DLD1 (cell line): ENCODE measurements around the gene MUC20.
"Not testable (repeated sequence)": the region's sequence is repeated elsewhere in the genome, so short reads cannot be mapped to it uniquely, and the experiment has no call there.

Source experiments
- in situ Hi-C: cut with HindIII; loops from 2 replicates; pipeline ENCODE4 v1.10.0; 2017; ENCODE audit warnings: low sequenced_read_pairs

MUC20 gene

DNA sequence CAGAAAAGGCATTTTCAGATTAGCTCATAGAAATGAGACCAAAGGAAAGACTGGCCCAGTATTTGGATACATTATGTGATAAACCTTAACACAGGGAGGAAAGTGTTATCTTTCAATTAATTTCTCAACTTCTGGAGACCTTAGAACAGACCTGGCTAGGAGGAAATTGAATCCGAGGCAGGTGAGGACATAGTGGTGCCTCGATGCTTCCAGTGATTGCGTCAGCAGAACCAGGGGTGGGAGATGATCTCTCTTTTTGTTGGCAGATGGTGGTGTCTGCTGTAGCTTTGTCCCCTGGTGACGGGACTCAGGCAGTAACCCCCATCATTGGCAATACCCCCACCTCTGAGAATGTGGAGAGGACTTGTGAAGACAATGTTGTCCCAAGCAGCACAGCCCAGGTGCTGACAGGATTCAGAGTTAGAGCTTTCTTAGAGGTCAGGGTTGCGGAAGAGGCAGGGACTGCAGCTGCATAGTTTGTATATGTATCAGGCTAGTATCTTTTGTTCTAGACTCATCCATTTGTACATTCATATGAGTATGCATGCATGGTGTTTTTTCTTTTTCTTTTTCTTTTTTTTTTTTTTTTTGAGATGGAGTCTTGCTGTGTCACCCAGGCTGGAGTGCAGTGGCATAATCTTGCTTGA is 27.9 kb upstream of the MUC20 start:
- in situ Hi-C loops, result no loop called here

GRCh38 chr3:195693428-195694216 is 27.2 kb upstream of the MUC20 start:
- in situ Hi-C loops, result no loop called here

DNA sequence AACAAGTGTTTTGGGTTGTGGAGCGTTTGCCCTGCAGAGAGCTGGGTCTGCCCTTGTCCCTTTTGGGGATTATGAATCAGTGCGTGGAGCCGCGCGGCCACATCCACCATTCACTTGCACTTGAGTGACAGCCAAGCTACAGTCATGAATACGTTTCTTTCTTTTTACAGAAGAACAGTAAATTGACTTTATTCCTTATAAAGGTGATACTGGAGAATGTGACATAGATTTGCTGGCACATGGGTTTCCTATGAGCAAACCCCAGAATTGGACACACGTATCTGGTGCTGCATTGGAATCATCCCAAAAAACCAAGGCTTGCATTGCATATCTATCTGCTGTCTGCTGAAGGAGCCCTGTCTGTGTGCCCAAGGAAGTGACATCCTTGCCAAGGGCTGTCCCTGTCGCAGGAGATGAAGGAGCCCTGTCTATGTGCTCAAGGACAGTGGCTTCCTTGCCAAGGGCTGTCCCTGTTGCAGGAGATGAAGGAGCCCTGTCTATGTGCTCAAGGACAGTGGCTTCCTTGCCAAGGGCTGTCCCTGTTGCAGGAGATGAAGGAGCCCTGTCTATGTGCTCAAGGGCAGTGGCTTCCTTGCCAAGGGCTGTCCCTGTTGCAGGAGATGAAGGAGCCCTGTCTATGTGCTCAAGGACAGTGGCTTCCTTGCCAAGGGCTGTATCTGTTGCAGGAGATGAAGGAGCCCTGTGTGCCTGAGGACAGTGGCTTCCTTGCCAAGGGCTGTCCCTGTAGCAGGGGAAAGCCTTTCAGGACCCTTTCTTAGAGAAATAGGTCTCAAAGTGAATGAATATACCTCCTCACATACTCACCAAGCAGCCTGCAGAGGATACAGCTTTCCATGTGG is 26.3 kb upstream of the MUC20 start:
- in situ Hi-C loops, result not testable (repeated sequence)

DNA sequence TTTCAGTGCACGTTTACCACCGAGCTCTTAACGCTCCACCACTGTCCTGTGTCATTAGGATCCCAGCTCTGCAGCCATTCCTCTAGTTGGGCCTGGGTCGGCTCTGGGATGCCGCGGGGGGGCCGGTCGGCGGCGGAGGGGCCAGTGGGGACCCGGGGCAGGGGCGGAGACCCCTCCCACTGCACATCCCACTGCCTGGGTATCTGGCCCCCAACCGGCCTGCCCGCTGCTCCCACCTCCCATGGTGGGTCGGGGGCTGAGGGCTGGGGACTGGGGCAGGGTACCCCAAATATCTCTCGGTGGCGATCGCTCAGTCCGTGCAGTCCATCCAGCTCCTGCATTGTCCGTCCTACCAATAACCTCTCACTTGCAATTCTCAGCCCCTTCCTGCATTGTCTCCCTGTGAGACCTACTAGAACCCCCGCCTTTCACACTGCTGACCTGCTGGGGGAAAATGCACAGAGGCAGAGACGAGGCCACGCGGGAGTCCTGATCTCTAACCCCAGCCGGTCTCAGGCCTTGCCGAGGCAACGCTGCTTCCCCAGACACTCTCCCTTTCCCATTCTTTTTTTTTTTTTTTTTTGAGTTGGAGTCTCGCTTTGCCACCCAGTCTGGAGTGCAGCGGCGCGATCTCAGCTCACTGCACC is 24.0 kb upstream of the MUC20 start:
- in situ Hi-C loops, result no loop called here

DNA sequence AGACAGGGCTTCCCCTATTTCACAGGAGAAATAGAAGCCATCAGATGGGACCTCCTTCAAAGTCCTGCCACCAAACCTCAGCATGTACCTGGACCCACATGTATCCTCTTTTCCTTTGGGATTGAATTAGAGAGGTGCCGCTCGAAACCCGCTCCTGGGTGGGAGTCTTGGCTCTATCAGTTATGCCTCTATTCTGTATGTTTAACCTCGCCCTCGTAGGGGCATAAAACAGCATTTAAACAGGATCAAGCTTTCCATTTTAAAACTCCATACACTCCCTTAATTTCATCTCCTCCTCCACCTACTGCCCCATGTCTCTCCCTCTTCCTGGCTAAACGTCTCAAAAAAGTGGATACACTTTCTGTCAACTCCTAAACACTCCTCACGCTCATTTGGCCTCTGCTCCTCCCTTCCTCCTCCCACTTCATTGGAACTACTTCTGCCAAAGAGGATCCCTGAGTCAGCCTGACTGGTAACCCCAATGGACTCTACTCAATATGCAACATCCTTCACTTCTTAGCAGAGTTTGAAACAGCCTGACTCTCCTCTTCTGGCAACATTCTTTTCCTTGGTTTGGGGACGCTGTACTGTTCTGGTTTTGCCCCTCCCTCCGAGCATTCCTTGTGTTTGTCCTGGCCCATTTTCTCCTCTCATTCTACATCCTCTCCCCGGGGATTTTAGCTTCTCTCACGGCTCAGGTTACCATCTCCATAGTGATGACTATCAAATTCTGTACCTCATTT is 23.0 kb upstream of the MUC20 start:
- in situ Hi-C loops, result no loop called here

- in situ Hi-C loops, result no loop called here
Measured at GRCh38 chr3:195698325-195698646, 22.5 kb upstream of the MUC20 start.

- in situ Hi-C loops, result no loop called here
Measured at GRCh38 chr3:195698647-195699387, 22.0 kb upstream of the MUC20 start.

- in situ Hi-C loops, result no loop called here
Measured at GRCh38 chr3:195699388-195699771, 21.4 kb upstream of the MUC20 start.

GRCh38 chr3:195699860-195700259 is 20.9 kb upstream of the MUC20 start:
- in situ Hi-C loops, result no loop called here

DNA sequence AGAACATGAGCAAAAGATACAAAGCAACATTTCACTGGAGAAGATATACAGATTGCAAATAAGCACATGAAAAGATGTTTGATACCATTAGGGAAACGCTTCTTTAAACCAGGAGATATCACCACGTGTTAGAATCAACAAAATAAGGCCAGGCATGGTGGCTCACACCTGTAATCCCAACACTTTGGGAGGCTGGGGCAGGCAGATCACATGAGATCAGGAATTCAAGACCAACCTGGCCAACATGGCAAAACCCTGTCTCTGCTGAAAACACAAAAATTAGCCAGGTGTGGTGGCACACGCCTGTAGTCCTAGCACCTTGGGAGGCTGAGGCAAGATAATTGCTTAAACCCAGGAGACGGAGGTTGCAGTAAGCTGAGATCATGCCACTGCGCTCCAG is 20.5 kb upstream of the MUC20 start:
- in situ Hi-C loops, result no loop called here

- in situ Hi-C loops, result no loop called here
Measured at GRCh38 chr3:195701042-195701915, 19.5 kb upstream of the MUC20 start.

DNA sequence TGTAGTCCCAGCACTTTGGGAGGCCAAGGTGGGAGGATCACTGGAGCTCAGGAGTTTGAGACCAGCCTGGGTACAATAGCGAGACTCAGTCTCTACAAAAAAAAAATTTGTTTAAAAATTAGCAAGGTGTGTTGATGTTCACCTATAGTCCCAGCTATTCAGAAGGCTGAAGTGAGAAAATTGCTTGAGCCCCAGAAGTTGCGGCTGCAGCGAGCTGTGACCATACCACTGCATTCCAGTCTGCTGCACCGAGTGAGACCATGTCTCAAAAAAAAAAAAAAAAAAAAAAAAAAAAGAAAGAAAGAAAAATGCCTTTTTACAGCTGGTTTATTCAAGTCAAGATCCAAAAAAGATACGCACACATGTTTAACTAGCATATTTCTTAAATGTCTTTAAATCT is 17.0 kb upstream of the MUC20 start:
- in situ Hi-C loops, result no loop called here

- in situ Hi-C loops, result no loop called here
Measured at GRCh38 chr3:195704433-195704999, 16.3 kb upstream of the MUC20 start.

- in situ Hi-C loops, result no loop called here
Measured at GRCh38 chr3:195705081-195705991, 15.4 kb upstream of the MUC20 start.

- in situ Hi-C loops, result no loop called here
Measured at GRCh38 chr3:195708061-195708460, 12.7 kb upstream of the MUC20 start.

GRCh38 chr3:195708626-195709481 is 11.9 kb upstream of the MUC20 start:
- in situ Hi-C loops, result no loop called here

DNA sequence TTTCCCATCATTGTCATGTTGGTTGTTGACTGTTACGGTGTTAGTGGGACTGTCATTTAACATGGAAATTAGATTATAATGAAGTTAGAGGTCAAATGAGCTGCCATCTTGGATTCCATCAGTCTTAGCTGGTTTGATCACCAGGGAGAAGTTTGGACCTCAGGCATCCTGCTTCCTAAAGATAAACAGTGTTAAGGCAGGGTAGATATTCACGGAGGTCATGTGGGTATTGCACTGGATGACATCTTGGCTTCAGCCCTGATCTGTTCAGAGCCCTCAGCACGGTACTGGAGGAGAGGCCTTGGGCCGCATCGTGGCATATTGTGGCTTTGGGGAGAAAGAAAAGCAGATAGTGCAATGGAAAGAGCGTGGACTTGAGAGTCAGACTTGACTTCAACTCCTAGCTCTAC is 11.1 kb upstream of the MUC20 start:
- in situ Hi-C loops, result no loop called here
